AG09309 (cell line): ENCODE results near the gene HAP1.

ENCODE experiments used
- DNase-seq: peaks from one replicate; pipeline ENCODE4 v3.0.0-alpha.2; 2010; ENCODE audit warnings: low read depth
- H3K4me3 ChIP-seq: 2 replicates; pipeline ENCODE4 v1.5.1; 2011; ENCODE audit warnings: mild to moderate bottlenecking, low read depth, low read length, moderate library complexity; ENCODE audit not compliant: control insufficient read depth
- TF ChIP-seq, protein P1 (sequence below): IDR thresholded peaks from 2 replicates; pipeline ENCODE4 v1.5.1; 2011; ENCODE audit warnings: mild to moderate bottlenecking, low read depth, low read length, inconsistent platforms; ENCODE audit not compliant: insufficient read depth, control insufficient read depth; ENCODE audit errors: missing control alignments

The HAP1 gene

DNA sequence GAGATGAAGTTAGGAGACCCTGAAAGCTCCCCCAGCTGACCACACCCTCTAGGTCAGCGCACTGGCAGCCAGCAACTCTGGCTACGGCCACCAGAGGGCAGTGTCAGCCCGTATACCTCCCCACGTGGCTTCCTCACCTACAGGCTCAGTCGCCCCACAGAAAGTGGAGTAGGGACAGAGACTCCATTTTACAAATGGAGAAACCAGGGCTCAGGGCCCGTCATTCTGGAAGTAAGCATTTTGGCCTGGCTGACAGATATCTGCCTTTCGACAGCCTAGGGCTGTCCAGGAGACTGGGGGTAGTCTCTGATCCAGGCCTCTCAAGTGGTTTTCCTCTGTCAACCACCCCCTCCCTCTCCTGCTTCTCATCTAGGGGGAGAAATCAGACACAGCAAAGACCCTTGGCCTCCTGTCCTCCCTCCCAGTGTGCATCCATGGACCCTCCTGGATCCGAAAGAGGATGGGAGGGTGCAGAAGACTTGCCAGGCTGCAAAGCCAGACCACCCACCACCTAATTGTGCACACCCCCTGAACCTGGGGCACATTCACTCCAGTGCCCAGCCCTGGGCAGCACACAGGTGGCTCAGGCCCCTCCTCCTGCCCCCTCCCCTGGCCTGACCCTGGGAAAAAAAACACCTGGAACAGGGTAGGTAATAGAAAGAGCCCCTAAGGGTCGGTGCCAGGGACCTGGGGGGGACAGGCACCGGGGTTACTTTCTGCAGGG, 3.8 kb upstream of the HAP1 start:
- no peak overlapping the region for H3K4me3 ChIP-seq
- TF ChIP-seq, protein P1, sequence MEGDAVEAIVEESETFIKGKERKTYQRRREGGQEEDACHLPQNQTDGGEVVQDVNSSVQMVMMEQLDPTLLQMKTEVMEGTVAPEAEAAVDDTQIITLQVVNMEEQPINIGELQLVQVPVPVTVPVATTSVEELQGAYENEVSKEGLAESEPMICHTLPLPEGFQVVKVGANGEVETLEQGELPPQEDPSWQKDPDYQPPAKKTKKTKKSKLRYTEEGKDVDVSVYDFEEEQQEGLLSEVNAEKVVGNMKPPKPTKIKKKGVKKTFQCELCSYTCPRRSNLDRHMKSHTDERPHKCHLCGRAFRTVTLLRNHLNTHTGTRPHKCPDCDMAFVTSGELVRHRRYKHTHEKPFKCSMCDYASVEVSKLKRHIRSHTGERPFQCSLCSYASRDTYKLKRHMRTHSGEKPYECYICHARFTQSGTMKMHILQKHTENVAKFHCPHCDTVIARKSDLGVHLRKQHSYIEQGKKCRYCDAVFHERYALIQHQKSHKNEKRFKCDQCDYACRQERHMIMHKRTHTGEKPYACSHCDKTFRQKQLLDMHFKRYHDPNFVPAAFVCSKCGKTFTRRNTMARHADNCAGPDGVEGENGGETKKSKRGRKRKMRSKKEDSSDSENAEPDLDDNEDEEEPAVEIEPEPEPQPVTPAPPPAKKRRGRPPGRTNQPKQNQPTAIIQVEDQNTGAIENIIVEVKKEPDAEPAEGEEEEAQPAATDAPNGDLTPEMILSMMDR = peak; percentile 96
- peak; percentile 21 for DNase-seq

- no peak for DNase-seq
- no peak overlapping the region for H3K4me3 ChIP-seq
- TF ChIP-seq, protein P1 = no peak
Measured at GRCh38 chr17:41737680-41738023, 3.2 kb upstream of the HAP1 start.

GRCh38 chr17:41736983-41737679, 2.7 kb upstream of the HAP1 start:
- H3K4me3 ChIP-seq = no peak overlapping the region
- TF ChIP-seq, protein P1 = no peak
- DNase-seq = no peak

DNA sequence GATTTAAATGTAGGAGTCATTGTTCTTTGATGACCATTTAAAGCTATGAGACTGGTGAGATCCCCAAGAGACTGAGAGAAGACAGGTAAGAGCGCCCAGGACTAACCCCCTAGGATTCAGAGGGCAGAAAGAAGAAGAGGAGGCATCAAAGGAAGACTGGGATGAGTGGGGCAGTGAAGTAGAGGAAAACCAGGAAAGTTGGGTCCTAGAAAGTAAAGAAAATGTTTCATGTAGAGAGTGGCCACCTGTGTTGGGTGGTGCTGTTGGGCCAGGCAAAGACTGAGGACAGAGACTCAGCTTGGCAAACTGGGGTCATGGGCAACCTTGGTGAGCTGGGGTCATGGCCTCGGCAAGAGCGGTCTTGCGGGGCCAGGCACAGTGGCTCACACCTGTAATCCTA, 1.3 kb upstream of the HAP1 start:
- no peak for DNase-seq
- H3K4me3 ChIP-seq = no peak overlapping the region
- TF ChIP-seq, protein P1 = no peak

- H3K4me3 ChIP-seq = peak overlapping the region; percentile 38
- TF ChIP-seq, protein P1 = no peak
- no peak for DNase-seq
Measured at GRCh38 chr17:41734949-41735313, 488 bp upstream of the HAP1 start.

DNA sequence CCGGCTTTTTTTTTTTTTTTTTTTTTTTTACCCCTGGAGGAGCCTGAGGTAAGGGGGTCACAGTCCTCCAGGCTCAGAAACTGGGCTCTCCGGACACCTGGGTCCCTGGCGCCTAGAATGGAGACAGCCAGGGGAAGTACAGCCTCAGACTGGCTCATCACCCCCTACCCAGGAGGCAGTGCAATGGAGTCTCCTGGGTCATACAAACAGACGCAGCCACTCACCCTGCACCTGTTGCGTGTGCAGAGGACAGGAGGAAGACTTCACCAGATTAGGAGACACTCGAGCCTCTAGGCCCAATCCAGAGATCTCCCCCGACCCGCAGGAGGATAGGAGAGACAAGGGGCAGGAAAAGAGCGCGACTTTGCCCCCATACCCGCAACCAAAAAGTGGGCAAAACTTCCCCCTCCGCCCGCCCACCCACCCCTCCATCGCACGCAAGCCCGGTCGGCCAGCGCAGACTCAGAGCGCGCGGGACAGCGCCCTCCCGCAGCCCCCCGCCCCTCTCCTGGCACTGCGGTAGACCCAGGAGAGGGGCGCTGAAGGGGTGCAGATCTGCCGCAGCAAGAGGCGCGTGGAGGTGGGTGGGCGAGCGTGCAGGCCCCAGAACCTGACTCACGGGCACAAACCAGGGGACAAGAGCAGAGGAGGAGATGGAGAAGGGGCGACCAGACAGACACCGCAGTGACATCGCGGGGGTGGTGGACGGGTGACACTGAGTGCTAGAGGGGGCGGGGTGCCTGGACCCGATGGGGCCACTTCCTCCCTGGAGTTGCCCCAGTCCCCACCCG, 900 bp downstream of the HAP1 start:
- DNase-seq = no peak
- TF ChIP-seq, protein P1 = no peak
- no peak overlapping the region for H3K4me3 ChIP-seq
